GM18868 (cell line): ENCODE measurements around the gene RGS1.

ENCODE experiments used
- ATAC-seq: cut with Tn5 transposase; IDR thresholded peaks from one replicate; pipeline ENCODE4 v1.9.1; 2021; ENCODE audit warnings: mild to moderate bottlenecking, moderate library complexity; ENCODE audit not compliant: unreplicated experiment

RGS1 gene

DNA sequence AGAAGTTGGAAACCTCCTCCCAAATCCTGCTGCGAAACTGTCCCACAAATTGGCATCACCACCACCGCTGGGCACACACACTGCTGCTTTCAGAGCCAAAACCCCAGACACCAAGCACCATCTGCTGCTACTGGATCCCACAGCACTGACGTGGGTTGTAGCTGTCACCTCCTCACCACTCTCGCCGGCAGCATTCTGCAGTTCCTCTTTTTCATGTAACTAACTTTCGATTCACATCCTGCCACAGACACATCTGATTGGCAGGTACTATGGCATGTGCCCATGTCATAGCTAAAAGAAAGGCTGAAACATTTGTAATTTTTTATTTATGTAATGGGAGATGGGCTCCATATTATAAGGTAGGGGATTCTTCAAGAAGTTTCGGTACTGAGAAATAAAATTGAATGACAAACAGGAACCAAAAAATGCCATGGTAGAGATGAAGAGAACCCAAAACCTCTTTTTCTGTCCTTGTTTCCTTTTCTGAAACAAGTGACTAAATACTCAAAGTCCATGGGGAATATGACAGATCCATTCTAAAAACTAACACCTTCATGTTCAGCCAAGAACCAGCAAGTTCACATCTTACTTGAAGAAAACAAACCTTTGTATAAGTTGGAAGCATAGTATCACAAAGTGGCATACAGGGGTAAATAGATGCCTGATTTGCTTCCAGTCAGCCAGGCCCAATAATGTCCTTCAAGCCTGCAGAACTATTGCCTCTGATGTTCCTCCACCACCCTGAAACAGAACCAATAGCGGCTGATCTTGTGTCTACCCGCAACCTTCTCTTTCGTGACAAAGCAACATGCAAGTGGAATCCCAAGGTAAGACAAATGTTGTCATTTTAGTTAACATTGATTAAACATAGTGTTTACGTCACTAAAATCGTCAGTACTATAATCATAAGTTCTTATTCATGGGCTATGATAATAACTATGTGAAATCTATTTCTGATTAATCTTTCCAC is 33.8 kb downstream of the RGS1 start:
- ATAC-seq: peak; percentile 96

GRCh38 chr1:192610112-192610889 is 34.7 kb downstream of the RGS1 start:
- ATAC-seq: no peak

GRCh38 chr1:192615055-192615454 is 39.5 kb downstream of the RGS1 start:
- ATAC-seq: peak; percentile 59

GRCh38 chr1:192620071-192620635 is 44.6 kb downstream of the RGS1 start:
- ATAC-seq: no peak

GRCh38 chr1:192626366-192627179 is 51.0 kb downstream of the RGS1 start:
- ATAC-seq: peak; percentile 89

- peak; percentile 51 for ATAC-seq
These were observed 52.3 kb downstream of the RGS1 start for GRCh38 chr1:192627901-192628300.

DNA sequence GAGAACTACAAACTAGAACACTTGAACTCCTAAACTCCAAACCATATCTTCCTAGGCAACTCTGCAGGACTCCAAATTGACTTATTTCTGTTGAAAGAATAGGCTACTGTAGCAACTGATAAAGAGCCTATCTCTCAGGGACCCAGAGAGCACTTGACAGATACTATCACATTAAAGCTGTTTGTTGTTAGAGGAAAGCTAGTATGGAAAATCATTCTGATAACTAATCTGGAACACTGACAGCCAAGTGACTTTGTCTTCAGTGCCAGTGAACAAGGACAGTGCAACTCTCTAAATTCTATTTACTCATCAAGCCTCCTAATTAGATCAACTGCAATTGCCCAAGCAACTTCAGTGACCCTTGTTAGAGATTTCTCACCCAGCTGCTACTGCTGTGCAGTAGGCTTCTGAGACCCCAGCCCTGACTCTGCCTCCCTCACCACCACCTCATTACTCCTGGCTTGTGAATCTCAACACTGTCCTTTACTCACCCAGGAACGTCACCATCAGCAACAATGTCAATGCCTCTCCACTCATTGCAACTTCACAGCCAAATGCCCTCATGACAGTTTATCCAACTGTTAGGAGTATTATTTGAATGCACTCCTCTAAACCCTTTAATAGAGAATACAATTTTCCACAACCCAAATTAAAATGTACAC is 53.0 kb downstream of the RGS1 start:
- no peak for ATAC-seq

GRCh38 chr1:192629612-192630011 is 54.0 kb downstream of the RGS1 start:
- ATAC-seq: no peak
